ENCODE data around the gene EPHA7. TPM values are rescaled to one million over a fixed set of nuclear protein-coding genes. Genes with fewer than 3 reads are reported as not detected.

The EPHA7 gene
- total and polyA plus RNA-seq, 2 of the 13 experiments (the other 11 are each of a cell fraction or from before 2014, with no cell fraction given), result not detected

- no peak for TF ChIP-seq CENPBD1 (CRISPR knock-in tag; IDR thresholded peaks at IDR 0.05; ENCODE audit: borderline replicate concordance, low read depth)
- no peak for TF ChIP-seq ZNF512 (CRISPR knock-in tag; IDR thresholded peaks at IDR 0.05)
Observed at GRCh38 chr6:93388070-93388469, 31.3 kb downstream of the EPHA7 start (continued).

- H3K79me2 ChIP-seq (ENCODE audit: insufficient read depth, low read length), result no peaks in the 10 kb centered on the region
- POLR2A ChIA-PET, result no interaction called here
- H3K36me3 ChIP-seq (replicated peaks in 1 of 2; ENCODE audit: control insufficient read depth in 1 of 2, insufficient read depth in 2 of 2, low read length in 2 of 2), result no peaks in the 10 kb centered on the region
- H4K20me1 ChIP-seq (ENCODE audit: insufficient read depth, low read length), result no peaks in the 10 kb centered on the region
- CTCF ChIA-PET (ENCODE audit: low intra/inter-chr PET ratio, low total read pairs), result no interaction called here
- intact Hi-C loops (cut with micrococcal nuclease; ENCODE audit: unreplicated experiment), result no loop called here
- no peak overlapping the region for H2AFZ ChIP-seq (ENCODE audit: low read length)
- H3K27me3 ChIP-seq (ENCODE audit: control insufficient read depth in 1 of 2, insufficient read depth in 2 of 2, low read length in 2 of 2), result no peaks in the 10 kb centered on the region
- FAIRE-seq, result no peak
- H3K27ac ChIP-seq (ENCODE audit: extremely low read length, insufficient read depth, low read length), result no peak overlapping the region
- ATAC-seq, result no peak
- no TSS peak for BruUV-seq (replicated peaks)
- H3K4me1 ChIP-seq (ENCODE audit: insufficient read depth, low read length), result no peaks in the 10 kb centered on the region
- H3K9ac ChIP-seq (ENCODE audit: insufficient read depth, low read depth, low read length), result no peak overlapping the region
- H3K4me3 ChIP-seq (replicated peaks in 1 of 3; ENCODE audit: insufficient read depth in 1 of 3, low read depth in 2 of 3, low read length in 3 of 3), result no peak overlapping the region
- 0% methylated on average over 3 of the region's 3 CpGs for WGBS (ENCODE audit: low lambda C conversion rate)
- no peak for DNase-seq (ENCODE audit: low spot score)
- in situ Hi-C loops (cut with HindIII; ENCODE audit: extremely low pct_ligation_motif_present, low pct_unique_long_range_greater_than_20kb), result no loop called here
- no peak overlapping the region for H3K4me2 ChIP-seq (ENCODE audit: low read depth, low read length)
- TF ChIP-seq AGO1 (IDR thresholded peaks at IDR 0.05; ENCODE audit: low read depth, low read length, poor library complexity, severe bottlenecking) (no peak), TEF (CRISPR knock-in tag; IDR thresholded peaks at IDR 0.05) (no peak), ZNF639 (CRISPR knock-in tag; conservative IDR thresholded peaks at IDR 0.05) (no peak)
- no peaks in the 10 kb centered on the region for H3K9me3 ChIP-seq (ENCODE audit: low read length)
Observed at GRCh38 chr6:93376026-93376540, 43.3 kb downstream of the EPHA7 start.
